Upper lobe of right lung (tissue), 1 donor: ENCODE measurements around the gene C3orf70. TPM values are rescaled to one million over a fixed set of nuclear protein-coding genes. Genes with fewer than 3 reads are reported as not detected.

Experiments
- ATAC-seq: fragments of 200-7000 bp; cut with Tn5 transposase; one replicate; pipeline ENCODE4 v1.9.1; 2020; ENCODE audit warnings: mild to moderate bottlenecking, moderate library complexity
- DNase-seq: peaks from one replicate; pipeline ENCODE4 v3.0.0-alpha.2; 2020
- H3K27ac ChIP-seq: fragments of 200-600 bp; one replicate; pipeline ENCODE4 v1.8.0; 2022
- H3K27me3 ChIP-seq: fragments of 200-600 bp; one replicate; pipeline ENCODE4 v1.8.0; 2022; ENCODE audit warnings: mild to moderate bottlenecking
- H3K36me3 ChIP-seq: fragments of 200-600 bp; one replicate; pipeline ENCODE4 v1.8.0; 2022
- H3K4me1 ChIP-seq: fragments of 200-600 bp; one replicate; pipeline ENCODE4 v1.8.0; 2022
- H3K4me3 ChIP-seq: fragments of 200-600 bp; one replicate; pipeline ENCODE4 v1.8.0; 2022; ENCODE audit warnings: mild to moderate bottlenecking
- H3K9me3 ChIP-seq: fragments of 200-600 bp; one replicate; pipeline ENCODE4 v1.8.0; 2022
- CTCF ChIP-seq: fragments of 200-600 bp; IDR thresholded peaks from one replicate; pipeline ENCODE4 v1.8.0; 2022; ENCODE audit warnings: antibody characterized with exemption
- intact Hi-C: fragments of 100-400 bp; cut with DNase I; formaldehyde crosslinking; loops from one replicate; pipeline ENCODE4 v1.11.0; 2022
- long read RNA-seq: library from polyadenylated mRNA; unstranded; transcript quantifications from one replicate; pipeline ENCODE4 v2.0.0, GENCODE V29; 2021
- total RNA-seq: library from RNA; stranded (reverse); fragmentation: NEBNext Ultra II Directional; extraction: Animal tissue kit (Norgen Biotek cat#: 25700); gene quantifications from one replicate; pipeline ENCODE4 v1.2.1, GENCODE V29; 2021
- donor health status: DM: no; HTN: yes; CAD: no; lungs with severe emphysema.

The C3orf70 gene
- total RNA-seq: 4.1 TPM
- long read RNA-seq, full-length matches to known transcripts: 1 of 4 reads
- long read RNA-seq, partial matches to known transcripts: 0 of 4 reads
- long read RNA-seq, other reads (novel, unspliced or antisense): 3 of 4 reads

- no peaks in the 10 kb centered on the region for H3K36me3 ChIP-seq
- intact Hi-C loops: no loop called here
- H3K27ac ChIP-seq: peak within 1 kb of the TSS; percentile 77
- H3K4me1 ChIP-seq: peaks cover 8% of the 10 kb centered on the region
- peak within 1 kb of the TSS; percentile 66 for H3K4me3 ChIP-seq
- H3K27me3 ChIP-seq: peaks cover 30% of the 10 kb centered on the region
- no peaks in the 10 kb centered on the region for H3K9me3 ChIP-seq
- peak; percentile 86 for ATAC-seq
- TF ChIP-seq CTCF: no peak
- peak; percentile 78 for DNase-seq
Measured at GRCh38 chr3:185152410-185153170, at the start of gene C3orf70. TSS of gene C3orf70 (minus strand) at chr3:185153060. CDS start at chr3:185152823, 237 bp downstream.

GRCh38 chr3:185200639-185201038 is 47.8 kb upstream of the C3orf70 start:
- no peak for TF ChIP-seq CTCF
- intact Hi-C loops: no loop called here
- H3K4me1 ChIP-seq: no peaks in the 10 kb centered on the region
- ATAC-seq (no peak), DNase-seq (no peak)
- H3K27ac ChIP-seq: no peak overlapping the region
- H3K36me3 ChIP-seq: peaks cover 6% of the 10 kb centered on the region
- H3K4me3 ChIP-seq: no peak overlapping the region
- H3K27me3 ChIP-seq: no peaks in the 10 kb centered on the region
- H3K9me3 ChIP-seq: no peaks in the 10 kb centered on the region

- peaks cover 6% of the 10 kb centered on the region for H3K36me3 ChIP-seq
- H3K4me3 ChIP-seq: no peak overlapping the region
- no peak overlapping the region for H3K27ac ChIP-seq
- TF ChIP-seq CTCF: no peak
- H3K4me1 ChIP-seq: no peaks in the 10 kb centered on the region
- intact Hi-C loops: no loop called here
- no peaks in the 10 kb centered on the region for H3K27me3 ChIP-seq
- ATAC-seq: no peak
- DNase-seq: no peak
- no peaks in the 10 kb centered on the region for H3K9me3 ChIP-seq
Measured at GRCh38 chr3:185199671-185200070, 46.8 kb upstream of the C3orf70 start.

GRCh38 chr3:185199206-185199605 is 46.3 kb upstream of the C3orf70 start:
- Histone ChIP-seq H3K36me3 (peaks cover 2% of the 10 kb centered on the region), H3K27me3 (no peaks in the 10 kb centered on the region), H3K9me3 (no peaks in the 10 kb centered on the region), H3K4me3 (no peak overlapping the region), H3K27ac (no peak overlapping the region), H3K4me1 (no peaks in the 10 kb centered on the region)
- ATAC-seq (no peak), DNase-seq (no peak)
- TF ChIP-seq CTCF: no peak
- intact Hi-C loops: no loop called here

GRCh38 chr3:185197068-185197467 is 44.2 kb upstream of the C3orf70 start:
- intact Hi-C loops: no loop called here
- DNase-seq (no peak), ATAC-seq (no peak)
- Histone ChIP-seq H3K4me3 (no peak overlapping the region), H3K9me3 (no peaks in the 10 kb centered on the region), H3K4me1 (no peaks in the 10 kb centered on the region), H3K27me3 (no peaks in the 10 kb centered on the region), H3K36me3 (peaks cover 7% of the 10 kb centered on the region), H3K27ac (no peak overlapping the region)
- TF ChIP-seq CTCF: no peak
